Measurements from ENCODE around the gene COX19. TPM values are rescaled to one million over a fixed set of nuclear protein-coding genes. Genes with fewer than 3 reads are reported as not detected.

Gene COX19
- polyA plus RNA-seq, 1 donor from 2014 or later, result 16.0 TPM

- H3K36me3 ChIP-seq (ENCODE audit: insufficient read depth, low read length), result no peaks in the 10 kb centered on the region
- H3K27me3 ChIP-seq (ENCODE audit: insufficient read depth, low read depth, low read length), result no peaks in the 10 kb centered on the region
- H3K4me2 ChIP-seq (ENCODE audit: low read length), result no peak overlapping the region
- no peak for TF ChIP-seq EZH2 (IDR thresholded peaks at IDR 0.05; ENCODE audit: borderline replicate concordance, insufficient read depth, low read length, poor library complexity, severe bottlenecking)
- TF ChIP-seq, protein P1, sequence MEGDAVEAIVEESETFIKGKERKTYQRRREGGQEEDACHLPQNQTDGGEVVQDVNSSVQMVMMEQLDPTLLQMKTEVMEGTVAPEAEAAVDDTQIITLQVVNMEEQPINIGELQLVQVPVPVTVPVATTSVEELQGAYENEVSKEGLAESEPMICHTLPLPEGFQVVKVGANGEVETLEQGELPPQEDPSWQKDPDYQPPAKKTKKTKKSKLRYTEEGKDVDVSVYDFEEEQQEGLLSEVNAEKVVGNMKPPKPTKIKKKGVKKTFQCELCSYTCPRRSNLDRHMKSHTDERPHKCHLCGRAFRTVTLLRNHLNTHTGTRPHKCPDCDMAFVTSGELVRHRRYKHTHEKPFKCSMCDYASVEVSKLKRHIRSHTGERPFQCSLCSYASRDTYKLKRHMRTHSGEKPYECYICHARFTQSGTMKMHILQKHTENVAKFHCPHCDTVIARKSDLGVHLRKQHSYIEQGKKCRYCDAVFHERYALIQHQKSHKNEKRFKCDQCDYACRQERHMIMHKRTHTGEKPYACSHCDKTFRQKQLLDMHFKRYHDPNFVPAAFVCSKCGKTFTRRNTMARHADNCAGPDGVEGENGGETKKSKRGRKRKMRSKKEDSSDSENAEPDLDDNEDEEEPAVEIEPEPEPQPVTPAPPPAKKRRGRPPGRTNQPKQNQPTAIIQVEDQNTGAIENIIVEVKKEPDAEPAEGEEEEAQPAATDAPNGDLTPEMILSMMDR (IDR thresholded peaks at IDR 0.05; ENCODE audit: poor library complexity, severe bottlenecking), result no peak
- TF ChIP-seq, protein P2, sequence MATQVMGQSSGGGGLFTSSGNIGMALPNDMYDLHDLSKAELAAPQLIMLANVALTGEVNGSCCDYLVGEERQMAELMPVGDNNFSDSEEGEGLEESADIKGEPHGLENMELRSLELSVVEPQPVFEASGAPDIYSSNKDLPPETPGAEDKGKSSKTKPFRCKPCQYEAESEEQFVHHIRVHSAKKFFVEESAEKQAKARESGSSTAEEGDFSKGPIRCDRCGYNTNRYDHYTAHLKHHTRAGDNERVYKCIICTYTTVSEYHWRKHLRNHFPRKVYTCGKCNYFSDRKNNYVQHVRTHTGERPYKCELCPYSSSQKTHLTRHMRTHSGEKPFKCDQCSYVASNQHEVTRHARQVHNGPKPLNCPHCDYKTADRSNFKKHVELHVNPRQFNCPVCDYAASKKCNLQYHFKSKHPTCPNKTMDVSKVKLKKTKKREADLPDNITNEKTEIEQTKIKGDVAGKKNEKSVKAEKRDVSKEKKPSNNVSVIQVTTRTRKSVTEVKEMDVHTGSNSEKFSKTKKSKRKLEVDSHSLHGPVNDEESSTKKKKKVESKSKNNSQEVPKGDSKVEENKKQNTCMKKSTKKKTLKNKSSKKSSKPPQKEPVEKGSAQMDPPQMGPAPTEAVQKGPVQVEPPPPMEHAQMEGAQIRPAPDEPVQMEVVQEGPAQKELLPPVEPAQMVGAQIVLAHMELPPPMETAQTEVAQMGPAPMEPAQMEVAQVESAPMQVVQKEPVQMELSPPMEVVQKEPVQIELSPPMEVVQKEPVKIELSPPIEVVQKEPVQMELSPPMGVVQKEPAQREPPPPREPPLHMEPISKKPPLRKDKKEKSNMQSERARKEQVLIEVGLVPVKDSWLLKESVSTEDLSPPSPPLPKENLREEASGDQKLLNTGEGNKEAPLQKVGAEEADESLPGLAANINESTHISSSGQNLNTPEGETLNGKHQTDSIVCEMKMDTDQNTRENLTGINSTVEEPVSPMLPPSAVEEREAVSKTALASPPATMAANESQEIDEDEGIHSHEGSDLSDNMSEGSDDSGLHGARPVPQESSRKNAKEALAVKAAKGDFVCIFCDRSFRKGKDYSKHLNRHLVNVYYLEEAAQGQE (IDR thresholded peaks at IDR 0.05; ENCODE audit: borderline replicate concordance), result no peak
- no peak for TF ChIP-seq RAD21 (conservative IDR thresholded peaks at IDR 0.05)
- TF ChIP-seq TAF1 (IDR thresholded peaks at IDR 0.05; ENCODE audit: low read depth), result no peak
- TF ChIP-seq POLR2AphosphoS5 (IDR thresholded peaks at IDR 0.05), result no peak
- no peak for TF ChIP-seq SMC3 (conservative IDR thresholded peaks at IDR 0.05; ENCODE audit: poor library complexity)
- TF ChIP-seq MXI1 (conservative IDR thresholded peaks at IDR 0.05; ENCODE audit: poor library complexity, severe bottlenecking), result no peak
- TF ChIP-seq EP300 (conservative IDR thresholded peaks at IDR 0.05; ENCODE audit: poor library complexity, severe bottlenecking), result no peak
- no peaks in the 10 kb centered on the region for H3K79me2 ChIP-seq (replicated peaks; ENCODE audit: insufficient read depth, low read length)
- H3K9ac ChIP-seq (ENCODE audit: low read length), result no peak overlapping the region
- H3K27ac ChIP-seq (ENCODE audit: low read length), result no peak overlapping the region
- H4K20me1 ChIP-seq (ENCODE audit: insufficient read depth), result no peaks in the 10 kb centered on the region
- no peak overlapping the region for H3K4me3 ChIP-seq (ENCODE audit: low read length)
- H2AFZ ChIP-seq (ENCODE audit: low read depth, low read length), result no peak overlapping the region
- no peaks in the 10 kb centered on the region for H3K9me3 ChIP-seq (ENCODE audit: low read length)
- no peaks in the 10 kb centered on the region for H3K9me2 ChIP-seq (ENCODE audit: insufficient read depth, low read length)
- H3F3A ChIP-seq (ENCODE audit: insufficient read depth, low read length, poor library complexity, severe bottlenecking), result no peaks in the 10 kb centered on the region
These were observed 22.4 kb upstream of the COX19 start for GRCh38 chr7:997404-998395.

DNA sequence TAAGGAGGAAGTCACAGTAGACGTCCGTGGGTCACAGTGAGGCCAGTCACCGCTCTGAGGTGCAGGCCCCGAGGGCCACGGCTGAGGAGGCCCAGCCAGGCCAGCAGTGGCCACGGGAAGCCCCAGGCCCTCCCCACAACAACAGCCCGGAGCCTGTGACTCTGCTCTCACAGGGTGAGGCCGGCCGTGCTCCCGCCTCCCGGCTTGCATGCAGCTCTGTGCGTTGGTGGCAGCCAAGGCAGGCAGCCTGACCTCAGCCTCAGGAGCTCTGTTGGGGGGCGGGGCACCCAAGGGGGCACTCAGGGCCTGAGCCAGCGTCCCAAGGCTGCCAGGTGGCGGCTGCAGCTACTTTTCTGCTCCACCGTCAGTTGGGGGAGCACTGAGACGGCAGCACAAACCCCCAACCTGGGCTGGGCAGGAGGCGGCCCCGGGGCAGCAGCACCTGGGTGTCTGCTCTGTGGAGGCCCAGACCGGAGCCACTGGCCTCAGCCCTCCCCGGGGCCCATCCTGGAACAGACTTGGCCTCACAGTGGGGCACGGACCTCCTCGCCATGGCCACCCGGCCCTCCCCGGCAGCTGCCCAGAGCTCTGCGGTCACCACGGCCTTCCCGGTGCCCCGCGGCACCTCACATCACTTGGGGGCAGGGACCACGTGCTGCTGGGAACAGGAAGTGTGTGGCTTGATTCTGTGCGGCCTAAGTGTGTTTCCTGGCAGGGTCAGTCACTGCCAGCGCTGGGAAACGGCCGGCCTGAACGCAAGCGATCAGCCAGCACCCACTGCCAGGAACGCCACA, 20.9 kb upstream of the COX19 start:
- Histone ChIP-seq H3K9me2 (ENCODE audit: insufficient read depth, low read length) (no peaks in the 10 kb centered on the region), H3F3A (ENCODE audit: insufficient read depth, low read length, poor library complexity, severe bottlenecking) (no peaks in the 10 kb centered on the region), H3K36me3 (ENCODE audit: insufficient read depth, low read length) (no peaks in the 10 kb centered on the region), H3K9me3 (ENCODE audit: low read length) (no peaks in the 10 kb centered on the region), H2AFZ (ENCODE audit: low read depth, low read length) (no peak overlapping the region), H3K27ac (ENCODE audit: low read length) (no peak overlapping the region), H3K9ac (ENCODE audit: low read length) (no peak overlapping the region), H3K27me3 (ENCODE audit: insufficient read depth, low read depth, low read length) (no peaks in the 10 kb centered on the region), H4K20me1 (ENCODE audit: insufficient read depth) (no peaks in the 10 kb centered on the region), H3K4me3 (ENCODE audit: low read length) (no peak overlapping the region), H3K79me2 (replicated peaks; ENCODE audit: insufficient read depth, low read length) (no peaks in the 10 kb centered on the region), H3K4me2 (ENCODE audit: low read length) (no peak overlapping the region)
- TF ChIP-seq, protein P1 (IDR thresholded peaks at IDR 0.05; ENCODE audit: poor library complexity, severe bottlenecking), result no peak
- TF ChIP-seq RAD21 (conservative IDR thresholded peaks at IDR 0.05) (no peak), TAF1 (IDR thresholded peaks at IDR 0.05; ENCODE audit: low read depth) (no peak), EZH2 (IDR thresholded peaks at IDR 0.05; ENCODE audit: borderline replicate concordance, insufficient read depth, low read length, poor library complexity, severe bottlenecking) (no peak), POLR2AphosphoS5 (IDR thresholded peaks at IDR 0.05) (no peak), MXI1 (conservative IDR thresholded peaks at IDR 0.05; ENCODE audit: poor library complexity, severe bottlenecking) (no peak), EP300 (conservative IDR thresholded peaks at IDR 0.05; ENCODE audit: poor library complexity, severe bottlenecking) (no peak), SMC3 (conservative IDR thresholded peaks at IDR 0.05; ENCODE audit: poor library complexity) (no peak)
- TF ChIP-seq, protein P2 (IDR thresholded peaks at IDR 0.05; ENCODE audit: borderline replicate concordance), result no peak

Measured in neural cell (in vitro differentiated cells).